Thyroid gland (tissue), 4 donors: ENCODE measurements around the gene SCN2B. TPM values are rescaled to one million over a fixed set of nuclear protein-coding genes. Genes with fewer than 3 reads are reported as not detected.

ENCODE experiments used
- DNase-seq, 2 donors: peaks; one replicate each; pipeline ENCODE4 v3.0.0-alpha.2; 2019
- H3K27ac ChIP-seq, 3 donors: fragments of 200-600 bp; sonication (generic); 1 replicate in 2 of 3; 2 replicates in 1 of 3; pipeline ENCODE4 v1.5.1; 2016 to 2019; ENCODE audit warnings: mild to moderate bottlenecking in 1 of 3, moderate library complexity in 1 of 3
- H3K27me3 ChIP-seq: fragments of 200-600 bp; sonication (generic); one replicate; pipeline ENCODE4 v1.5.1; 2019
- H3K36me3 ChIP-seq, 2 donors: fragments of 200-600 bp; sonication (generic); one replicate each; pipeline ENCODE4 v1.5.1; 2016 to 2019
- H3K4me1 ChIP-seq, 2 donors: fragments of 200-600 bp; sonication (generic); one replicate each; pipeline ENCODE4 v1.5.1; 2017 to 2019
- H3K4me3 ChIP-seq, 3 donors: fragments of 200-600 bp; sonication (generic); replicated peaks in 1 of 3; 1 replicate in 2 of 3; 2 replicates in 1 of 3; pipeline ENCODE4 v1.5.1; 2016; ENCODE audit warnings: mild to moderate bottlenecking in 1 of 3
- H3K9me3 ChIP-seq: fragments of 200-600 bp; sonication (generic); one replicate; pipeline ENCODE4 v1.5.1; 2017
- CTCF ChIP-seq, 6 experiments: fragments of 200-600 bp in 3 of 6; fragments of 450-650 bp in 3 of 6; sonication (generic) in 3 of 6; IDR thresholded peaks; one replicate each; pipeline ENCODE4 v1.5.1; 2016 to 2019; ENCODE audit warnings: antibody characterized with exemption in 6 of 6, mild to moderate bottlenecking in 2 of 6, inconsistent platforms in 1 of 6, moderate library complexity in 1 of 6
- POLR2A ChIP-seq, 2 donors: fragments of 450-650 bp; IDR thresholded peaks; one replicate each; pipeline ENCODE4 v1.6.1; 2017; ENCODE audit warnings: antibody characterized with exemption in 2 of 2, mild to moderate bottlenecking in 2 of 2, moderate library complexity in 1 of 2
- WGBS, 2 donors: methylation state at CpG; one replicate each; pipeline ENCODE4 v1.1.5; 2017; 5-methylcytosine and 5-hydroxymethylcytosine counted together
- intact Hi-C: fragments of 100-400 bp; cut with DNase I; formaldehyde crosslinking; loops from one replicate; pipeline ENCODE4 v1.15.1; 2023
- total RNA-seq, 4 donors: library from RNA; depleted of rRNA; stranded (reverse); fragments of >200 nt; gene quantifications; one replicate each; pipeline ENCODE4 v1.2.3, GENCODE V29; 2016

SCN2B gene
- total RNA-seq, 4 donors from 2014 or later: 0.13 to 0.83 (median 0.31) TPM

- Histone ChIP-seq H3K27ac (no peak within 1 kb of the TSS), H3K27me3 (peaks cover 6% of the 10 kb centered on the region)
- intact Hi-C loops: no loop called here
Measured at GRCh38 chr11:118152552-118153471, 23.6 kb downstream of the SCN2B start, which contains the start of gene SCN4B. Gene SCN4B, minus strand, starts transcription at chr11:118152823. Its CDS starts 150 bp downstream, at chr11:118152673.

GRCh38 chr11:118152020-118152551 is 24.4 kb downstream of the SCN2B start:
- no peaks in the 10 kb centered on the region for H3K36me3 ChIP-seq
- H3K9me3 ChIP-seq: no peaks in the 10 kb centered on the region
- peaks cover 6% of the 10 kb centered on the region for H3K27me3 ChIP-seq
- peaks cover 5 to 17% of the 10 kb centered on the region in 2 donors for H3K4me1 ChIP-seq
- intact Hi-C loops: no loop called here
- TF ChIP-seq POLR2A (IDR thresholded peaks at IDR 0.05) (no peak), CTCF (IDR thresholded peaks at IDR 0.05) (no peak)
- WGBS, 2 donors: 22 to 30% methylated on average over 3 to 7 of the region's 16 CpGs
- peak overlapping the region in 1 of 3 donors; percentile 33 for H3K4me3 ChIP-seq
- DNase-seq: no peak
- H3K27ac ChIP-seq: no peak overlapping the region

More at GRCh38 chr11:118152552-118153471, 23.6 kb downstream of the SCN2B start, which contains the start of gene SCN4B:
- Histone ChIP-seq H3K4me3 (peak within 1 kb of the TSS in 2 of 3 donors; percentile 20 to 33), H3K4me1 (peaks cover 5 to 17% of the 10 kb centered on the region in 2 donors), H3K9me3 (no peaks in the 10 kb centered on the region), H3K36me3 (no peaks in the 10 kb centered on the region)
- peak; percentile 56 to 66 for DNase-seq
- TF ChIP-seq CTCF (IDR thresholded peaks at IDR 0.05) (no peak), POLR2A (IDR thresholded peaks at IDR 0.05) (no peak)
- WGBS, 2 donors: 1% methylated on average over 32 to 37 of the region's 88 CpGs

- Histone ChIP-seq H3K27me3 (peaks cover 6% of the 10 kb centered on the region), H3K4me1 (peaks cover 5 to 17% of the 10 kb centered on the region in 2 donors), H3K9me3 (no peaks in the 10 kb centered on the region), H3K27ac (no peak overlapping the region), H3K36me3 (no peaks in the 10 kb centered on the region), H3K4me3 (no peak overlapping the region)
- intact Hi-C loops: no loop called here
- no peak for DNase-seq
- TF ChIP-seq CTCF (IDR thresholded peaks at IDR 0.05) (no peak), POLR2A (IDR thresholded peaks at IDR 0.05) (no peak)
- 58 to 60% methylated on average over 5 of the region's 5 CpGs for WGBS, 2 donors
Measured at GRCh38 chr11:118151431-118151830, 25.0 kb downstream of the SCN2B start.

- intact Hi-C loops: no loop called here
Measured at GRCh38 chr11:118149493-118149892, 26.9 kb downstream of the SCN2B start.

More at GRCh38 chr11:118149493-118149892, 26.9 kb downstream of the SCN2B start:
- no peaks in the 10 kb centered on the region for H3K9me3 ChIP-seq
- no peak overlapping the region for H3K4me3 ChIP-seq
- no peak for TF ChIP-seq CTCF (IDR thresholded peaks at IDR 0.05)
- TF ChIP-seq POLR2A (IDR thresholded peaks at IDR 0.05): no peak
- H3K4me1 ChIP-seq: peaks cover 10 to 23% of the 10 kb centered on the region in 2 donors
- no peaks in the 10 kb centered on the region for H3K36me3 ChIP-seq
- 100% methylated on average over 1 of the region's 1 CpG for WGBS, 2 donors
- no peak overlapping the region for H3K27ac ChIP-seq
- H3K27me3 ChIP-seq: peaks cover 4% of the 10 kb centered on the region
- no peak for DNase-seq
